ENCODE measurements around the gene MBNL2.

The MBNL2 gene

GRCh38 chr13:97379386-97379785, 157.3 kb downstream of the MBNL2 start:
- Histone ChIP-seq H3K27me3 (ENCODE audit: control insufficient read depth, insufficient read depth, low read length) (no peaks in the 10 kb centered on the region), H3K9me3 (ENCODE audit: control insufficient read depth, insufficient read depth, low read length) (no peaks in the 10 kb centered on the region), H3K27ac (ENCODE audit: low read length) (no peak overlapping the region), H3K4me3 (ENCODE audit: low read length) (no peak overlapping the region), H3K4me1 (ENCODE audit: control insufficient read depth, insufficient read depth, low read length) (no peaks in the 10 kb centered on the region), H3K36me3 (ENCODE audit: control insufficient read depth, insufficient read depth, low read length) (no peaks in the 10 kb centered on the region)
- no peak for DNase-seq (ENCODE audit: low read depth, low spot score)
- no CpG with 5 or more reads among the region's 5 CpGs for WGBS (ENCODE audit: insufficient coverage, insufficient read length)

DNA sequence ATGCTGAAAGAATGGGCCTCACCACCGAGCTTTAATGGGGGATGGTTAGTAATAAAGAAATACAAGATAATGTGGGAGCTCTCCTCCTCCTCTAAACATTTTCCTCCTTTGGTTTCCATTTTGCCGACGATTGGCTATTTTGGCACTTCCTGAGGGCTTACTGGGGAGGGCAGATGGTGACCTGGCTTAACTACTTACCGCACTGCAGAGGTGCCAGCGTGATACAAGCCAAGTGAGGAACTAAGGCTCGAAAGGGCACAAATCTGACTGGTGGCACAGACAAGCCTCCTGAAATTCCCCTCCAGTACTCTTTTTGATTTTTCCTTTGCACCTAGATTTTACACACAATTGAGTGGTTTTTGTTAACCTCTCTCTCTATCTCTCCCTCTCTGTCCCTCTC, 158.6 kb downstream of the MBNL2 start:
- Histone ChIP-seq H3K4me1 (ENCODE audit: control insufficient read depth, insufficient read depth, low read length) (no peaks in the 10 kb centered on the region), H3K36me3 (ENCODE audit: control insufficient read depth, insufficient read depth, low read length) (no peaks in the 10 kb centered on the region), H3K9me3 (ENCODE audit: control insufficient read depth, insufficient read depth, low read length) (no peaks in the 10 kb centered on the region), H3K27ac (ENCODE audit: low read length) (no peak overlapping the region), H3K27me3 (ENCODE audit: control insufficient read depth, insufficient read depth, low read length) (no peaks in the 10 kb centered on the region), H3K4me3 (ENCODE audit: low read length) (no peak overlapping the region)
- no CpG with 5 or more reads among the region's 6 CpGs for WGBS (ENCODE audit: insufficient coverage, insufficient read length)
- DNase-seq (ENCODE audit: low read depth, low spot score): no peak

GRCh38 chr13:97381189-97381588, 159.1 kb downstream of the MBNL2 start:
- no peak for DNase-seq (ENCODE audit: low read depth, low spot score)
- no peaks in the 10 kb centered on the region for H3K9me3 ChIP-seq (ENCODE audit: control insufficient read depth, insufficient read depth, low read length)
- no peak overlapping the region for H3K4me3 ChIP-seq (ENCODE audit: low read length)
- no peak overlapping the region for H3K27ac ChIP-seq (ENCODE audit: low read length)
- no peaks in the 10 kb centered on the region for H3K27me3 ChIP-seq (ENCODE audit: control insufficient read depth, insufficient read depth, low read length)
- no peaks in the 10 kb centered on the region for H3K4me1 ChIP-seq (ENCODE audit: control insufficient read depth, insufficient read depth, low read length)
- no CpG with 5 or more reads among the region's 1 CpG for WGBS (ENCODE audit: insufficient coverage, insufficient read length)
- no peaks in the 10 kb centered on the region for H3K36me3 ChIP-seq (ENCODE audit: control insufficient read depth, insufficient read depth, low read length)

- Histone ChIP-seq H3K4me1 (ENCODE audit: control insufficient read depth, insufficient read depth, low read length) (no peaks in the 10 kb centered on the region), H3K27me3 (ENCODE audit: control insufficient read depth, insufficient read depth, low read length) (no peaks in the 10 kb centered on the region), H3K9me3 (ENCODE audit: control insufficient read depth, insufficient read depth, low read length) (no peaks in the 10 kb centered on the region), H3K27ac (ENCODE audit: low read length) (no peak overlapping the region), H3K4me3 (ENCODE audit: low read length) (no peak overlapping the region), H3K36me3 (ENCODE audit: control insufficient read depth, insufficient read depth, low read length) (no peaks in the 10 kb centered on the region)
- no peak for DNase-seq (ENCODE audit: low read depth, low spot score)
- no CpG with 5 or more reads among the region's 5 CpGs for WGBS (ENCODE audit: insufficient coverage, insufficient read length)
These were observed 160.1 kb downstream of the MBNL2 start for GRCh38 chr13:97382276-97382675.

GRCh38 chr13:97384371-97384770, 162.2 kb downstream of the MBNL2 start:
- Histone ChIP-seq H3K9me3 (ENCODE audit: control insufficient read depth, insufficient read depth, low read length) (no peaks in the 10 kb centered on the region), H3K27me3 (ENCODE audit: control insufficient read depth, insufficient read depth, low read length) (no peaks in the 10 kb centered on the region), H3K36me3 (ENCODE audit: control insufficient read depth, insufficient read depth, low read length) (no peaks in the 10 kb centered on the region), H3K4me1 (ENCODE audit: control insufficient read depth, insufficient read depth, low read length) (no peaks in the 10 kb centered on the region), H3K27ac (ENCODE audit: low read length) (no peak overlapping the region), H3K4me3 (ENCODE audit: low read length) (no peak overlapping the region)
- WGBS (ENCODE audit: insufficient coverage, insufficient read length): no CpG with 5 or more reads among the region's 2 CpGs
- DNase-seq (ENCODE audit: low read depth, low spot score): no peak

- Histone ChIP-seq H3K27me3 (ENCODE audit: control insufficient read depth, insufficient read depth, low read length) (no peaks in the 10 kb centered on the region), H3K36me3 (ENCODE audit: control insufficient read depth, insufficient read depth, low read length) (no peaks in the 10 kb centered on the region), H3K9me3 (ENCODE audit: control insufficient read depth, insufficient read depth, low read length) (no peaks in the 10 kb centered on the region), H3K27ac (ENCODE audit: low read length) (no peak overlapping the region), H3K4me3 (ENCODE audit: low read length) (no peak overlapping the region), H3K4me1 (ENCODE audit: control insufficient read depth, insufficient read depth, low read length) (no peaks in the 10 kb centered on the region)
- no peak for DNase-seq (ENCODE audit: low read depth, low spot score)
These were observed 163.0 kb downstream of the MBNL2 start for GRCh38 chr13:97385146-97385545.

DNA sequence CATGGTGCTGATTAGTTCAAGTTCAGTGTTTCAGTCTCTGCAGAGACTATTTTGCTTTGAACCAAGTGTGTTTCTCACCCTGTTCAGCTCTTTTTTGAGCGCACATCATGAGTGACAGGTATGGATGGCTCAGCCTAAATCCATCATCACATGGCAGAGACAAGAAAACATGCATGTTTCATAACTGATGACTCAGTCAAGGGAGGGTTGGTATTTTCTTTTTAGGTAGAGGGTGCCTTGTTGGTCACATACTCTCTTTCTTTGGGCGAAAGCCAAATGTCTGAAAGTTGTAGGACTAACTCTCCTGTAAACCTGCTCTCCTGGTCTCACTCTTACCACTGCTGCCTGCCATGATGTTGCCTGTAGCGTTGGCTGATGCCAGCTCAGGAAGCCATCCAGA, 163.7 kb downstream of the MBNL2 start:
- H3K27ac ChIP-seq (ENCODE audit: low read length): no peak overlapping the region
- H3K9me3 ChIP-seq (ENCODE audit: control insufficient read depth, insufficient read depth, low read length): no peaks in the 10 kb centered on the region
- WGBS (ENCODE audit: insufficient coverage, insufficient read length): no CpG with 5 or more reads among the region's 3 CpGs
- no peak for DNase-seq (ENCODE audit: low read depth, low spot score)
- no peaks in the 10 kb centered on the region for H3K36me3 ChIP-seq (ENCODE audit: control insufficient read depth, insufficient read depth, low read length)
- H3K4me3 ChIP-seq (ENCODE audit: low read length): no peak overlapping the region
- H3K4me1 ChIP-seq (ENCODE audit: control insufficient read depth, insufficient read depth, low read length): no peaks in the 10 kb centered on the region
- H3K27me3 ChIP-seq (ENCODE audit: control insufficient read depth, insufficient read depth, low read length): no peaks in the 10 kb centered on the region

- H3K4me3 ChIP-seq (ENCODE audit: low read length): no peak overlapping the region
- no peak for DNase-seq (ENCODE audit: low read depth, low spot score)
- no peaks in the 10 kb centered on the region for H3K27me3 ChIP-seq (ENCODE audit: control insufficient read depth, insufficient read depth, low read length)
- H3K4me1 ChIP-seq (ENCODE audit: control insufficient read depth, insufficient read depth, low read length): no peaks in the 10 kb centered on the region
- no peaks in the 10 kb centered on the region for H3K9me3 ChIP-seq (ENCODE audit: control insufficient read depth, insufficient read depth, low read length)
- H3K27ac ChIP-seq (ENCODE audit: low read length): no peak overlapping the region
- no CpG with 5 or more reads among the region's 4 CpGs for WGBS (ENCODE audit: insufficient coverage, insufficient read length)
- H3K36me3 ChIP-seq (ENCODE audit: control insufficient read depth, insufficient read depth, low read length): no peaks in the 10 kb centered on the region
These were observed 164.8 kb downstream of the MBNL2 start for GRCh38 chr13:97386801-97387484.

GRCh38 chr13:97387485-97387839, 165.3 kb downstream of the MBNL2 start:
- Histone ChIP-seq H3K27ac (ENCODE audit: low read length) (no peak overlapping the region), H3K36me3 (ENCODE audit: control insufficient read depth, insufficient read depth, low read length) (no peaks in the 10 kb centered on the region)
- WGBS (ENCODE audit: insufficient coverage, insufficient read length): no CpG with 5 or more reads among the region's 5 CpGs

GRCh38 chr13:97387890-97388289, 165.8 kb downstream of the MBNL2 start:
- H3K9me3 ChIP-seq (ENCODE audit: control insufficient read depth, insufficient read depth, low read length): no peaks in the 10 kb centered on the region

More at GRCh38 chr13:97387485-97387839, 165.3 kb downstream of the MBNL2 start:
- Histone ChIP-seq H3K9me3 (ENCODE audit: control insufficient read depth, insufficient read depth, low read length) (no peaks in the 10 kb centered on the region), H3K4me3 (ENCODE audit: low read length) (no peak overlapping the region), H3K27me3 (ENCODE audit: control insufficient read depth, insufficient read depth, low read length) (no peaks in the 10 kb centered on the region), H3K4me1 (ENCODE audit: control insufficient read depth, insufficient read depth, low read length) (no peaks in the 10 kb centered on the region)
- no peak for DNase-seq (ENCODE audit: low read depth, low spot score)

DNA sequence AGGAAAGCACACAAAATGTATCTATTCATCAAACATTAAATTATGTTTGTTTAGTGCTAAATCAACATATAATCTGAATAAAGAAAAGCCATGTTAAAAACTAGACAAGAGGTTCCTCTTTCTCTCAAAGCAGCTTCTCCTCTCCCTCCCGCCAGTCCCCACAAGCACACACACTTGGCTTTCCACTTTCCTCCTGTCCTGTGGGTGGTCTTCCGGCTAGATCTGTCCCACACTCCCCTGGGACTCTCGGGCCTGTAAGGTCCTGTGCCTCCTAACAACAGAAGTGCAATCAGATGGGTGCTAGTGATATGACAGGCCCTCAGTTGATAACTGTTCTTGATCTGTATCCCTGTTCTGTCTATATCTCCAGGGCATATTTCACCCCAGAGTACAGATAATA, 166.2 kb downstream of the MBNL2 start:
- H3K27ac ChIP-seq (ENCODE audit: low read length): no peak overlapping the region
- no peaks in the 10 kb centered on the region for H3K9me3 ChIP-seq (ENCODE audit: control insufficient read depth, insufficient read depth, low read length)
- H3K4me3 ChIP-seq (ENCODE audit: low read length): no peak overlapping the region
- no peaks in the 10 kb centered on the region for H3K4me1 ChIP-seq (ENCODE audit: control insufficient read depth, insufficient read depth, low read length)
- DNase-seq (ENCODE audit: low read depth, low spot score): no peak
- no CpG with 5 or more reads among the region's 3 CpGs for WGBS (ENCODE audit: insufficient coverage, insufficient read length)
- no peaks in the 10 kb centered on the region for H3K36me3 ChIP-seq (ENCODE audit: control insufficient read depth, insufficient read depth, low read length)
- no peaks in the 10 kb centered on the region for H3K27me3 ChIP-seq (ENCODE audit: control insufficient read depth, insufficient read depth, low read length)

More at GRCh38 chr13:97387890-97388289, 165.8 kb downstream of the MBNL2 start:
- no peak overlapping the region for H3K4me3 ChIP-seq (ENCODE audit: low read length)
- H3K4me1 ChIP-seq (ENCODE audit: control insufficient read depth, insufficient read depth, low read length): no peaks in the 10 kb centered on the region
- H3K27ac ChIP-seq (ENCODE audit: low read length): no peak overlapping the region
- no peaks in the 10 kb centered on the region for H3K27me3 ChIP-seq (ENCODE audit: control insufficient read depth, insufficient read depth, low read length)
- WGBS (ENCODE audit: insufficient coverage, insufficient read length): no CpG with 5 or more reads among the region's 1 CpG
- DNase-seq (ENCODE audit: low read depth, low spot score): no peak
- H3K36me3 ChIP-seq (ENCODE audit: control insufficient read depth, insufficient read depth, low read length): no peaks in the 10 kb centered on the region

All from iPS DF 6.9 (cell line).